ENCODE data around the gene DOCK1. TPM values are rescaled to one million over a fixed set of nuclear protein-coding genes. Genes with fewer than 3 reads are reported as not detected.

Gene DOCK1
- total RNA-seq, 1 donor from 2014 or later: 57.8 TPM

GRCh38 chr10:127470911-127471310 lies 565.7 kb downstream of the DOCK1 start:
- no peak overlapping the region for H3K4me3 Mint-ChIP-seq (ENCODE audit: unreplicated experiment)
- H3K36me3 Mint-ChIP-seq (ENCODE audit: low read depth): no peaks in the 10 kb centered on the region
- no peak for TF ChIP-seq CTCF (IDR thresholded peaks at IDR 0.05)
- H3K9me3 Mint-ChIP-seq (ENCODE audit: low read depth): peaks cover 3% of the 10 kb centered on the region
- H3K4me1 Mint-ChIP-seq (ENCODE audit: low read depth): no peaks in the 10 kb centered on the region
- H3K27me3 Mint-ChIP-seq (ENCODE audit: low read depth): peaks cover 40% of the 10 kb centered on the region
- DNase-seq (ENCODE audit: low spot score): no peak
- no peak overlapping the region for H3K27ac Mint-ChIP-seq (ENCODE audit: unreplicated experiment)

- H3K9me3 Mint-ChIP-seq (ENCODE audit: low read depth): peaks cover 3% of the 10 kb centered on the region
- H3K27ac Mint-ChIP-seq (ENCODE audit: unreplicated experiment): no peak overlapping the region
- H3K36me3 Mint-ChIP-seq (ENCODE audit: low read depth): no peaks in the 10 kb centered on the region
- no peak for TF ChIP-seq CTCF (IDR thresholded peaks at IDR 0.05)
- H3K4me1 Mint-ChIP-seq (ENCODE audit: low read depth): no peaks in the 10 kb centered on the region
- H3K27me3 Mint-ChIP-seq (ENCODE audit: low read depth): peaks cover 36% of the 10 kb centered on the region
- no peak for DNase-seq (ENCODE audit: low spot score)
- H3K4me3 Mint-ChIP-seq (ENCODE audit: unreplicated experiment): no peak overlapping the region
Measured at GRCh38 chr10:127472976-127473375, 567.7 kb downstream of the DOCK1 start.

- H3K27me3 Mint-ChIP-seq (ENCODE audit: low read depth): peaks cover 40% of the 10 kb centered on the region
- H3K36me3 Mint-ChIP-seq (ENCODE audit: low read depth): no peaks in the 10 kb centered on the region
- DNase-seq (ENCODE audit: low spot score): no peak
- peaks cover 3% of the 10 kb centered on the region for H3K9me3 Mint-ChIP-seq (ENCODE audit: low read depth)
- no peak for TF ChIP-seq CTCF (IDR thresholded peaks at IDR 0.05)
- no peaks in the 10 kb centered on the region for H3K4me1 Mint-ChIP-seq (ENCODE audit: low read depth)
- H3K27ac Mint-ChIP-seq (ENCODE audit: unreplicated experiment): no peak overlapping the region
- H3K4me3 Mint-ChIP-seq (ENCODE audit: unreplicated experiment): no peak overlapping the region
Measured at GRCh38 chr10:127474501-127474900, 569.3 kb downstream of the DOCK1 start.

- Mint-ChIP-seq H3K36me3 (ENCODE audit: low read depth) (no peaks in the 10 kb centered on the region), H3K27me3 (ENCODE audit: low read depth) (peaks cover 28% of the 10 kb centered on the region), H3K9me3 (ENCODE audit: low read depth) (no peaks in the 10 kb centered on the region), H3K4me1 (ENCODE audit: low read depth) (no peaks in the 10 kb centered on the region), H3K27ac (ENCODE audit: unreplicated experiment) (no peak overlapping the region), H3K4me3 (ENCODE audit: unreplicated experiment) (no peak overlapping the region)
- DNase-seq (ENCODE audit: low spot score): no peak
- TF ChIP-seq CTCF (IDR thresholded peaks at IDR 0.05): no peak
Measured at GRCh38 chr10:127485153-127485857, 580.1 kb downstream of the DOCK1 start.

- no peak for DNase-seq (ENCODE audit: low spot score)
Measured at GRCh38 chr10:127486355-127486754, 581.1 kb downstream of the DOCK1 start.

More at GRCh38 chr10:127486355-127486754, 581.1 kb downstream of the DOCK1 start:
- no peak for TF ChIP-seq CTCF (IDR thresholded peaks at IDR 0.05)
- Mint-ChIP-seq H3K4me3 (ENCODE audit: unreplicated experiment) (no peak overlapping the region), H3K27ac (ENCODE audit: unreplicated experiment) (no peak overlapping the region), H3K4me1 (ENCODE audit: low read depth) (no peaks in the 10 kb centered on the region), H3K9me3 (ENCODE audit: low read depth) (no peaks in the 10 kb centered on the region), H3K27me3 (ENCODE audit: low read depth) (peaks cover 24% of the 10 kb centered on the region), H3K36me3 (ENCODE audit: low read depth) (no peaks in the 10 kb centered on the region)
